C4-2B (cell line): ENCODE measurements around the gene CASP12.

Source experiments
- ZFX ChIP-seq: fragments of 450-650 bp; IDR thresholded peaks from 2 replicates; pipeline ENCODE4 v1.6.1; 2017
- TF ChIP-seq, protein P1 (sequence below): fragments of 450-650 bp; conservative IDR thresholded peaks from 2 replicates; pipeline ENCODE4 v1.5.1; 2017; ENCODE audit warnings: mild to moderate bottlenecking

DNA sequence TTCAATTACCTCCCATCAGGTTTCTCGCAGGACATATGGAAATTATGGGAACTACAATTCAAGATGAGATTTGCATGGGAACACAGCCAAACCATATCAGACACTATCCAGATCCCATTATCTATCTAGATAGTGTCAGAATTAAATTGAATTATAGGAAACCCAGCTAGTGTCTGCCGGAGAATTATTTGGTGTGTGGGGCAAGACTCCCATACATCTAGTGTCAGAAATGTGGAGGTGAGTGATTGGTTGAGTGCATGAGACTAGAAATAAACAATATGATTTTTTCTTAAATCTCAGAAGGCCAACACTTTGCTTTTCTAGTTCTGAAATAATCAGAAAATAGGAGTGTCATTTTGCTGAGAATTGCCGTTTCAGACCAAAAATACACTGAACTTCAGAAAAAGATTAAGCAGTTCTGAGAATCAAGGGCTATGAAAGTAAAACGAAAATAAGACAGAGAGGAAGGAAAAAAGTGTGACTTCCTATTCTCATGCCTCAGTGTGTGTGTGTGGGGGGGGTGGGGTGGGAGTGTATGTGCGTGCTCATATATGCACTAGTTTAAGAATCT is 21.3 kb downstream of the CASP12 start:
- TF ChIP-seq, protein P1, sequence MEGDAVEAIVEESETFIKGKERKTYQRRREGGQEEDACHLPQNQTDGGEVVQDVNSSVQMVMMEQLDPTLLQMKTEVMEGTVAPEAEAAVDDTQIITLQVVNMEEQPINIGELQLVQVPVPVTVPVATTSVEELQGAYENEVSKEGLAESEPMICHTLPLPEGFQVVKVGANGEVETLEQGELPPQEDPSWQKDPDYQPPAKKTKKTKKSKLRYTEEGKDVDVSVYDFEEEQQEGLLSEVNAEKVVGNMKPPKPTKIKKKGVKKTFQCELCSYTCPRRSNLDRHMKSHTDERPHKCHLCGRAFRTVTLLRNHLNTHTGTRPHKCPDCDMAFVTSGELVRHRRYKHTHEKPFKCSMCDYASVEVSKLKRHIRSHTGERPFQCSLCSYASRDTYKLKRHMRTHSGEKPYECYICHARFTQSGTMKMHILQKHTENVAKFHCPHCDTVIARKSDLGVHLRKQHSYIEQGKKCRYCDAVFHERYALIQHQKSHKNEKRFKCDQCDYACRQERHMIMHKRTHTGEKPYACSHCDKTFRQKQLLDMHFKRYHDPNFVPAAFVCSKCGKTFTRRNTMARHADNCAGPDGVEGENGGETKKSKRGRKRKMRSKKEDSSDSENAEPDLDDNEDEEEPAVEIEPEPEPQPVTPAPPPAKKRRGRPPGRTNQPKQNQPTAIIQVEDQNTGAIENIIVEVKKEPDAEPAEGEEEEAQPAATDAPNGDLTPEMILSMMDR, result no peak
- TF ChIP-seq ZFX, result no peak
